ENCODE measurements around the gene PXDN.

- TF ChIP-seq ZNF354C (tag by site-specific recombination; IDR thresholded peaks at IDR 0.05; ENCODE audit: borderline replicate concordance, low read depth) (no peak), CTCF (tag by site-specific recombination; IDR thresholded peaks at IDR 0.05) (no peak), ZNF223 (tag by site-specific recombination; IDR thresholded peaks at IDR 0.05) (no peak), ZNF785 (tag by site-specific recombination; IDR thresholded peaks at IDR 0.05) (no peak), ZNF350 (tag by site-specific recombination; IDR thresholded peaks at IDR 0.05) (no peak), ZBTB17 (tag by site-specific recombination; IDR thresholded peaks at IDR 0.05) (no peak), ZNF792 (tag by site-specific recombination; IDR thresholded peaks at IDR 0.05) (no peak), ZBTB20 (tag by site-specific recombination; IDR thresholded peaks at IDR 0.05) (no peak), ZNF596 (tag by site-specific recombination; IDR thresholded peaks at IDR 0.05) (no peak), ZNF140 (tag by site-specific recombination; IDR thresholded peaks at IDR 0.05) (no peak), ZNF558 (tag by site-specific recombination; IDR thresholded peaks at IDR 0.05) (no peak)
Observed at GRCh38 chr2:1649103-1650084, 94.9 kb downstream of the PXDN start.

Data from HEK293 (cell line).